Measurements from ENCODE around the gene OR2M7.
"Not testable (repeated sequence)": the region's sequence is repeated elsewhere in the genome, so short reads cannot be mapped to it uniquely, and the experiment has no call there.

Gene OR2M7

DNA sequence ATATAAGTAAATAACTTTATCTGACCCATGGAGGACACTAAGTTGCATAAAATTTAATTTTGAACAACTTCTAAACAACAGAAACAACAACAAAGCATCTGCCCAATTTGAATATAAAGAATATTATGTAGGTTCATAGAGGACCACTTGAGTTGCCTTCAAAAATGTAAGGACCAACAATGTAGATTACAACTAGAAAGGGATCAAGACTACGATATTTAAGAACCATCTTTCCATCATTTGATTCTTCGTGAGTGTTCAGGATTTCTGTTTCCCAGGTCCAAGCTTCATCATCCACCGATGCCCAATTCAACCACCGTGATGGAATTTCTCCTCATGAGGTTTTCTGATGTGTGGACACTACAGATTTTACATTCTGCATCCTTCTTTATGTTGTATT is 24.1 kb upstream of the OR2M7 start, which contains the start of gene OR14C36:
OR14C36 (plus strand) TSS at position 301 of the 400 bp plus-strand sequence; CDS start at position 301, 0 bp downstream.
- CTCF ChIA-PET: no interaction called here
- no peak within 1 kb of the TSS for H3K4me3 ChIP-seq (ENCODE audit: low read depth, low read length)
- no peak for DNase-seq (ENCODE audit: low read depth, low spot score)
- TF ChIP-seq, protein P1, sequence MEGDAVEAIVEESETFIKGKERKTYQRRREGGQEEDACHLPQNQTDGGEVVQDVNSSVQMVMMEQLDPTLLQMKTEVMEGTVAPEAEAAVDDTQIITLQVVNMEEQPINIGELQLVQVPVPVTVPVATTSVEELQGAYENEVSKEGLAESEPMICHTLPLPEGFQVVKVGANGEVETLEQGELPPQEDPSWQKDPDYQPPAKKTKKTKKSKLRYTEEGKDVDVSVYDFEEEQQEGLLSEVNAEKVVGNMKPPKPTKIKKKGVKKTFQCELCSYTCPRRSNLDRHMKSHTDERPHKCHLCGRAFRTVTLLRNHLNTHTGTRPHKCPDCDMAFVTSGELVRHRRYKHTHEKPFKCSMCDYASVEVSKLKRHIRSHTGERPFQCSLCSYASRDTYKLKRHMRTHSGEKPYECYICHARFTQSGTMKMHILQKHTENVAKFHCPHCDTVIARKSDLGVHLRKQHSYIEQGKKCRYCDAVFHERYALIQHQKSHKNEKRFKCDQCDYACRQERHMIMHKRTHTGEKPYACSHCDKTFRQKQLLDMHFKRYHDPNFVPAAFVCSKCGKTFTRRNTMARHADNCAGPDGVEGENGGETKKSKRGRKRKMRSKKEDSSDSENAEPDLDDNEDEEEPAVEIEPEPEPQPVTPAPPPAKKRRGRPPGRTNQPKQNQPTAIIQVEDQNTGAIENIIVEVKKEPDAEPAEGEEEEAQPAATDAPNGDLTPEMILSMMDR (IDR thresholded peaks at IDR 0.05; ENCODE audit: insufficient read depth, low read length, missing control alignments): no peak
- POLR2A ChIA-PET: no interaction called here

DNA sequence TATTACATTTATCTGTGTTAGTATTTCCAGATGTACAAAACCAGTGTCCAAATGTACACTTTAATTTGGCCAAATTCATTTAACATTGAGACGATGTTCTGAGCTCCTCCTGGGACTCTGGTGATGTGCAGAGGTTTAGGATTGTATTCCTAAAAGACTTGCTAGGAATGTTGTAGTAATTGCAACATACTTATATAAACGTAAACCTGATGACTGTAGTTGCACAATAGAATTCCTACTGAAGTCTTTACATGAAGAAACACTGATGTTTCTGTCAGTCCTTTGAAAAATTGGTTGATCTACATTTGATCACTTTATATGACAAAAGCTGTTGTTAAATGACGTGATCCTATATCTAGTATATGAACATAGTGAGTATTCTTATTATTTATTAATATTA is 19.1 kb upstream of the OR2M7 start:
- ChIA-PET POLR2A (no interaction called here), CTCF (no interaction called here)
- TF ChIP-seq, protein P1 (IDR thresholded peaks at IDR 0.05; ENCODE audit: insufficient read depth, low read length, missing control alignments): no peak
- no peak for DNase-seq (ENCODE audit: low read depth, low spot score)
- H3K4me3 ChIP-seq (ENCODE audit: low read depth, low read length): no peak overlapping the region

DNA sequence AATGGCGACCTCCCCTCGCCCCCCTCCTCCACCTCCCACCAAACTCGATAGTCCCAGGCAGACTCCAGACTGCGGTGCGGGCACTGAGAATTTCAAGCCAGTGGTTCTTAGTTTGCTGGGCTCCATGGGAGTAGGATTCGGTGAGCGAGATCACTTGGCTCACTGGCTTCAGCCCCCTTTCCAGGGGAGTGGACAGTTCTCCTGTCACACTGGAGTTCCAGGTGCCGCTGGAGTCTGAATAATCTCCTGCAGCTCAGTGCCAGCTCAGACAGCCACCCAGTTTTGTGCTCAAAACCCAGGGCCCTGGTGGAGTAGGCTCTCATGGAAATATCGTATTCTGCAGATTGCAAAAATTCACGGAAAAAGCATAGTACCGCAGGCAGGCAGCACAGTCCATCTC is 7.6 kb downstream of the OR2M7 start:
- TF ChIP-seq, protein P1 (IDR thresholded peaks at IDR 0.05; ENCODE audit: insufficient read depth, low read length, missing control alignments): no peak
- ChIA-PET CTCF (no interaction called here), POLR2A (no interaction called here)
- H3K4me3 ChIP-seq (ENCODE audit: low read depth, low read length): no peak overlapping the region
- no peak for DNase-seq (ENCODE audit: low read depth, low spot score)

DNA sequence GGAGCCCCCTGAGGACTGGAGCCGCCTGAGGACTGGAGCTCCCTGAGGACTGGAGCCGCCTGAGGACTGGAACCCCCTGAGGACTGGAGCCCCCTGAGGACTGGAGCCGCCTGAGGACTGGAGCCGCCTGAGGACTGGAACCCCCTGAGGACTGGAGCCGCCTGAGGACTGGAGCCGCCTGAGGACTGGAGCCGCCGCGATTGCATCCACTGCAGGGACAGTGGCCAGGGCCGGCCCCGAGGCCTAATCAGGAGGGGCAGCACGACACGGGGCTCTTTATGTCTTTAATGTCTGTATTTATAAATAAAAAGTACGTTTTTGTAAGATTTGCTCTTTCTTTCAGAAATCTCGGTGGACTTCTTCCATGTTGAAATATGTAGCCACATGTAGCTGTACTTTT is 17.6 kb downstream of the OR2M7 start:
- DNase-seq (ENCODE audit: low read depth, low spot score); POLR2A ChIA-PET; H3K4me3 ChIP-seq (ENCODE audit: low read depth, low read length); CTCF ChIA-PET: not testable (repeated sequence)

DNA sequence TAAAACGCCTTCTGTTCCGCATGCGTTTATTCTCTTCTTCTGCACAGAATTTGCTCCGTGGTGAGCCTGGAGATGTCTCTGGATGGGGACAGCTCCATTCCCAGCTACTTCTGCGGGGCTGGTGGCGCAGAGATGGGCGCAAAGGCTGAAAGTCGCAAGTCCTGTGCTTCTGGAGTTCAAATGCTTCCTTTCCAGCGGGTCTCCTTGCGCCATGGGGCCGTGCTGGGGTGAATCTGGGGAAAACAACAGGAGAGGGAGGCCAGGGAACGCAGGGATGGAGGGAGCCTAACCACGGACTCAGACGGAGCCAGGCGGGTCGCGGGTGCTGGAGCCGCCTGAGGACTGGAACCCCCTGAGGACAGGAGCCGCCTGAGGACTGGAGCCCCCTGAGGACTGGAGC is 18.3 kb downstream of the OR2M7 start:
- DNase-seq (ENCODE audit: low read depth, low spot score): no peak
- TF ChIP-seq, protein P1 (IDR thresholded peaks at IDR 0.05; ENCODE audit: insufficient read depth, low read length, missing control alignments): no peak
- ChIA-PET POLR2A (no interaction called here), CTCF (no interaction called here)
- H3K4me3 ChIP-seq (ENCODE audit: low read depth, low read length): no peak overlapping the region

DNA sequence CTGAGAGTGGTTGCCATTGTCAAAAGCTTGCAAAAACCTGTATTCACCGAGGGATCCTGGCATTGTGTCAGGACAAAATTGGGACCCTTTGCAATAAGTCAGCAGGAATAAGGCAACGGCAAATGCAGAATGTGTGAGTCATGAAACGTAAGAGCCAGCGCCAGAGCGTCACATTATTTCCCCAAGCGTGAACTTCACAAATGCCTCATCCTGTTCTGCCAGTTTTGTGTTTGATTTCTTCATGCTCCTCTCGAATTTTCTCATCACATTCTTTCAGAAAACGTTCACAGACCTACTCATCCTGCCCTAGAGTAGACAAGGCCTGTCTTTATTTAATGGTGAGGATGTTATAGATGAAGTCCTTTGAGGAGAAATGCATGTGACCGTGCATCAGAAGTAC is 18.7 kb downstream of the OR2M7 start:
- DNase-seq (ENCODE audit: low read depth, low spot score); H3K4me3 ChIP-seq (ENCODE audit: low read depth, low read length); POLR2A ChIA-PET; CTCF ChIA-PET: not testable (repeated sequence)

DNA sequence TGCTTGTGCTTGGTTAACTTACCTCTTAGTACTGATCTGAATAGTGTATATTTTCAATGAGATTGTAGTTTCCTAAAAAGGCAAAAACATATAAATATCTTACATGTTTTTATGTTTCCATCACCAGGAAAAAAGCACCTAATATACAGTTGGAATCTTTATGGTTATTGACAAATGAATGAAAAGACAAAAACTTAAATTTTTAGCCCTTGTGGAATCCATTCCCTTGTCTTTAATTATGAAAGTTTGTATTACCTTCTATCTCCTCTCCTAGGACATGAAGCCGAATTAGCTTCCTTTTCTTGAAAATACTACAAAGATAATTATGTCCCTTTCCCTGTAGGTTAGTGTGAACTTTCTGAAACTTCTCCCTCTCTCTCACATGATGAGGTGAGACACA is 21.0 kb downstream of the OR2M7 start, which contains the start of gene OR2T12:
OR2T12 (minus strand) TSS at position 101 of the 400 bp plus-strand sequence. CDS start 7,846 bp downstream, outside the sequence.
- no peak within 1 kb of the TSS for H3K4me3 ChIP-seq (ENCODE audit: low read depth, low read length)
- POLR2A ChIA-PET: no interaction called here
- TF ChIP-seq, protein P1 (IDR thresholded peaks at IDR 0.05; ENCODE audit: insufficient read depth, low read length, missing control alignments): no peak
- CTCF ChIA-PET: no interaction called here
- DNase-seq (ENCODE audit: low read depth, low spot score): no peak

All from AG04449 (cell line).